ENCODE results near the gene CHD3.

DNA sequence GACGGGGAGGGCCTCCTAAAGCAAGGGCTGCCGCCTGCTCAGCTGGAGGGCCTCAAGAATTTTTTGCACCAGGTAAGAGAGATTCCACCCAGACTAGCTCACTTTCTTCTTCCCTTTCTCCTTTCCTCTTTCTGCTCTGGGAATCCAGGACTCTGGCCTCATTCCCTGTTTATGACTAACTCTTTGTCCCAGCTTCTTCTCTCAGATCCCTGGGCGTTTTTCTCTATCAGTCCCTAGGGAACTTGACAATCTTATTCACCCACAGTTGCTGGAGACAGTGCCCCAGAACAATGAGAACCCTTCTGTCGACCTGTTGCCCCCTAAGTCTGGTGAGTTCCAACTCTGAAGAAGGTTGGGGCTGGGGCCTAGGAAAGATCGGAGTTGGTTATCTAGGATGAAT, 59.1 kb downstream of the CHD3 start:
- TF ChIP-seq, protein P1, sequence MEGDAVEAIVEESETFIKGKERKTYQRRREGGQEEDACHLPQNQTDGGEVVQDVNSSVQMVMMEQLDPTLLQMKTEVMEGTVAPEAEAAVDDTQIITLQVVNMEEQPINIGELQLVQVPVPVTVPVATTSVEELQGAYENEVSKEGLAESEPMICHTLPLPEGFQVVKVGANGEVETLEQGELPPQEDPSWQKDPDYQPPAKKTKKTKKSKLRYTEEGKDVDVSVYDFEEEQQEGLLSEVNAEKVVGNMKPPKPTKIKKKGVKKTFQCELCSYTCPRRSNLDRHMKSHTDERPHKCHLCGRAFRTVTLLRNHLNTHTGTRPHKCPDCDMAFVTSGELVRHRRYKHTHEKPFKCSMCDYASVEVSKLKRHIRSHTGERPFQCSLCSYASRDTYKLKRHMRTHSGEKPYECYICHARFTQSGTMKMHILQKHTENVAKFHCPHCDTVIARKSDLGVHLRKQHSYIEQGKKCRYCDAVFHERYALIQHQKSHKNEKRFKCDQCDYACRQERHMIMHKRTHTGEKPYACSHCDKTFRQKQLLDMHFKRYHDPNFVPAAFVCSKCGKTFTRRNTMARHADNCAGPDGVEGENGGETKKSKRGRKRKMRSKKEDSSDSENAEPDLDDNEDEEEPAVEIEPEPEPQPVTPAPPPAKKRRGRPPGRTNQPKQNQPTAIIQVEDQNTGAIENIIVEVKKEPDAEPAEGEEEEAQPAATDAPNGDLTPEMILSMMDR (IDR thresholded peaks at IDR 0.05 in 4 of 5, conservative IDR thresholded peaks at IDR 0.05 in 1 of 5): no peak
- TF ChIP-seq POLR2A (IDR thresholded peaks at IDR 0.05): no peak
